ENCODE measurements around the gene SLC37A3. TPM values are rescaled to one million over a fixed set of nuclear protein-coding genes. Genes with fewer than 3 reads are reported as not detected.
"Not testable (repeated sequence)": the region's sequence is repeated elsewhere in the genome, so short reads cannot be mapped to it uniquely, and the experiment has no call there.

The SLC37A3 gene
- total and polyA plus RNA-seq, 2 donors (not counting 3 experiments of a cell fraction or from before 2014, with no cell fraction given), result 32.7 to 59.7 TPM

- dilution Hi-C loops (cut with MboI; ENCODE audit: extremely low pct_ligation_motif_present, low sequenced_read_pairs) (no loop called here), intact Hi-C loops (cut with micrococcal nuclease) (no loop called here)
- H2AFZ ChIP-seq (ENCODE audit: low read depth, low read length), result no peak overlapping the region
- no peak overlapping the region for H3K9ac ChIP-seq (replicated peaks; ENCODE audit: extremely low read depth, insufficient read depth, low read length)
- H3K79me2 ChIP-seq (ENCODE audit: control insufficient read depth, insufficient read depth, low read length), result no peaks in the 10 kb centered on the region
- no peak for FAIRE-seq
- ChIA-PET CTCF (no interaction called here), POLR2A (no interaction called here)
- no peaks in the 10 kb centered on the region for H3K9me3 ChIP-seq (replicated peaks; ENCODE audit: control insufficient read depth, insufficient read depth, low read length)
- BruUV-seq (replicated peaks), result no TSS peak
- H3K4me3 ChIP-seq (replicated peaks in 1 of 3; ENCODE audit: insufficient read depth in 1 of 3, low read depth in 1 of 3, low read length in 3 of 3), result no peak overlapping the region
- no peaks in the 10 kb centered on the region for H3K9me1 ChIP-seq (replicated peaks; ENCODE audit: control insufficient read depth, extremely low read depth, insufficient read depth, low read length)
- H4K20me1 ChIP-seq (replicated peaks; ENCODE audit: control insufficient read depth, extremely low read depth, insufficient read depth, low read length), result no peaks in the 10 kb centered on the region
- no peaks in the 10 kb centered on the region for H3K36me3 ChIP-seq (ENCODE audit: control insufficient read depth in 2 of 2, extremely low read depth in 1 of 2, insufficient read depth in 2 of 2, low read length in 2 of 2)
- H3K4me2 ChIP-seq (ENCODE audit: insufficient read depth, low read length), result no peak overlapping the region
- TF ChIP-seq MYC (IDR thresholded peaks at IDR 0.05; ENCODE audit: low read depth, low read length), result no peak
- TF ChIP-seq MAX (IDR thresholded peaks at IDR 0.05; ENCODE audit: insufficient read depth, insufficient read length), result no peak
- no peak for TF ChIP-seq JUN (IDR thresholded peaks at IDR 0.05; ENCODE audit: borderline replicate concordance, insufficient read depth, insufficient read length, low read depth)
- no peak for TF ChIP-seq CTCF (IDR thresholded peaks at IDR 0.05; ENCODE audit: extremely low read depth in 1 of 2, insufficient read depth in 1 of 2, low read depth in 1 of 2, low read length in 2 of 2)
- no peak for TF ChIP-seq POLR2A (IDR thresholded peaks at IDR 0.05; ENCODE audit: low read depth, low read length)
- H3K4me1 ChIP-seq (ENCODE audit: control insufficient read depth, extremely low read depth, insufficient read depth, low read length), result no peaks in the 10 kb centered on the region
- H3K27me3 ChIP-seq (ENCODE audit: control insufficient read depth in 2 of 2, insufficient read depth in 2 of 2, low read length in 2 of 2), result peaks cover 0 to 2% of the 10 kb centered on the region in 2 experiments
- no peak overlapping the region for H3K27ac ChIP-seq (ENCODE audit: insufficient read depth, low read depth, low read length)
- DNase-seq (ENCODE audit: low read depth, low spot score), result no peak
Measured at GRCh38 chr7:140312141-140312846, 86.0 kb downstream of the SLC37A3 start.

GRCh38 chr7:140311128-140311527 is 87.2 kb downstream of the SLC37A3 start:
- H3K27me3 ChIP-seq (ENCODE audit: control insufficient read depth in 2 of 2, insufficient read depth in 2 of 2, low read length in 2 of 2); H3K9me3 ChIP-seq (replicated peaks; ENCODE audit: control insufficient read depth, insufficient read depth, low read length); DNase-seq (ENCODE audit: low read depth, low spot score); H3K9ac ChIP-seq (replicated peaks; ENCODE audit: extremely low read depth, insufficient read depth, low read length); H2AFZ ChIP-seq (ENCODE audit: low read depth, low read length); H3K27ac ChIP-seq (ENCODE audit: insufficient read depth, low read depth, low read length); H3K4me3 ChIP-seq (replicated peaks in 1 of 3; ENCODE audit: insufficient read depth in 1 of 3, low read depth in 1 of 3, low read length in 3 of 3); H3K4me2 ChIP-seq (ENCODE audit: insufficient read depth, low read length); H3K36me3 ChIP-seq (ENCODE audit: control insufficient read depth in 2 of 2, extremely low read depth in 1 of 2, insufficient read depth in 2 of 2, low read length in 2 of 2); H3K79me2 ChIP-seq (ENCODE audit: control insufficient read depth, insufficient read depth, low read length); CTCF ChIA-PET; BruUV-seq (replicated peaks); H3K4me1 ChIP-seq (ENCODE audit: control insufficient read depth, extremely low read depth, insufficient read depth, low read length); FAIRE-seq; dilution Hi-C loops (cut with MboI; ENCODE audit: extremely low pct_ligation_motif_present, low sequenced_read_pairs); intact Hi-C loops (cut with micrococcal nuclease); H4K20me1 ChIP-seq (replicated peaks; ENCODE audit: control insufficient read depth, extremely low read depth, insufficient read depth, low read length); H3K9me1 ChIP-seq (replicated peaks; ENCODE audit: control insufficient read depth, extremely low read depth, insufficient read depth, low read length); POLR2A ChIA-PET: not testable (repeated sequence)
